Measurements from ENCODE around the gene GREM2. TPM values are rescaled to one million over a fixed set of nuclear protein-coding genes. Genes with fewer than 3 reads are reported as not detected.

The GREM2 gene
- total RNA-seq, 1 donor from 2014 or later: 3.7 TPM

GRCh38 chr1:240500647-240501046, 111.3 kb downstream of the GREM2 start:
- Mint-ChIP-seq H3K4me1 (ENCODE audit: low read depth, unreplicated experiment) (no peaks in the 10 kb centered on the region), H3K27ac (ENCODE audit: unreplicated experiment) (no peak overlapping the region), H3K4me3 (ENCODE audit: unreplicated experiment) (no peak overlapping the region), H3K27me3 (ENCODE audit: unreplicated experiment) (no peaks in the 10 kb centered on the region), H3K9me3 (ENCODE audit: unreplicated experiment) (peaks cover 2% of the 10 kb centered on the region), H3K36me3 (ENCODE audit: unreplicated experiment) (no peaks in the 10 kb centered on the region)
- no peak for TF ChIP-seq CTCF (IDR thresholded peaks at IDR 0.05; ENCODE audit: partially characterized antibody, unreplicated experiment)
- DNase-seq: no peak

- H3K27me3 Mint-ChIP-seq (ENCODE audit: unreplicated experiment): no peaks in the 10 kb centered on the region
- H3K4me1 Mint-ChIP-seq (ENCODE audit: low read depth, unreplicated experiment): no peaks in the 10 kb centered on the region
These were observed 112.9 kb downstream of the GREM2 start for GRCh38 chr1:240499012-240499411.

GRCh38 chr1:240498335-240498734, 113.6 kb downstream of the GREM2 start:
- Mint-ChIP-seq H3K9me3 (ENCODE audit: unreplicated experiment) (peaks cover 2% of the 10 kb centered on the region), H3K4me1 (ENCODE audit: low read depth, unreplicated experiment) (no peaks in the 10 kb centered on the region), H3K27ac (ENCODE audit: unreplicated experiment) (no peak overlapping the region), H3K27me3 (ENCODE audit: unreplicated experiment) (no peaks in the 10 kb centered on the region), H3K4me3 (ENCODE audit: unreplicated experiment) (no peak overlapping the region), H3K36me3 (ENCODE audit: unreplicated experiment) (no peaks in the 10 kb centered on the region)
- DNase-seq: no peak
- no peak for TF ChIP-seq CTCF (IDR thresholded peaks at IDR 0.05; ENCODE audit: partially characterized antibody, unreplicated experiment)

More at GRCh38 chr1:240499012-240499411, 112.9 kb downstream of the GREM2 start:
- Mint-ChIP-seq H3K4me3 (ENCODE audit: unreplicated experiment) (no peak overlapping the region), H3K27ac (ENCODE audit: unreplicated experiment) (no peak overlapping the region), H3K36me3 (ENCODE audit: unreplicated experiment) (no peaks in the 10 kb centered on the region), H3K9me3 (ENCODE audit: unreplicated experiment) (peaks cover 2% of the 10 kb centered on the region)
- no peak for DNase-seq
- no peak for TF ChIP-seq CTCF (IDR thresholded peaks at IDR 0.05; ENCODE audit: partially characterized antibody, unreplicated experiment)

GRCh38 chr1:240497908-240498307, 114.0 kb downstream of the GREM2 start:
- Mint-ChIP-seq H3K4me3 (ENCODE audit: unreplicated experiment) (no peak overlapping the region), H3K36me3 (ENCODE audit: unreplicated experiment) (no peaks in the 10 kb centered on the region), H3K27me3 (ENCODE audit: unreplicated experiment) (no peaks in the 10 kb centered on the region), H3K4me1 (ENCODE audit: low read depth, unreplicated experiment) (no peaks in the 10 kb centered on the region), H3K9me3 (ENCODE audit: unreplicated experiment) (peaks cover 2% of the 10 kb centered on the region), H3K27ac (ENCODE audit: unreplicated experiment) (no peak overlapping the region)
- no peak for DNase-seq
- TF ChIP-seq CTCF (IDR thresholded peaks at IDR 0.05; ENCODE audit: partially characterized antibody, unreplicated experiment): no peak

GRCh38 chr1:240496941-240497340, 115.0 kb downstream of the GREM2 start:
- H3K4me3 Mint-ChIP-seq (ENCODE audit: unreplicated experiment): no peak overlapping the region
- H3K36me3 Mint-ChIP-seq (ENCODE audit: unreplicated experiment): peaks cover 2% of the 10 kb centered on the region
- no peak for DNase-seq
- no peaks in the 10 kb centered on the region for H3K4me1 Mint-ChIP-seq (ENCODE audit: low read depth, unreplicated experiment)
- peak overlapping the region; percentile 20 for H3K27ac Mint-ChIP-seq (ENCODE audit: unreplicated experiment)
- peaks cover 2% of the 10 kb centered on the region for H3K9me3 Mint-ChIP-seq (ENCODE audit: unreplicated experiment)
- no peak for TF ChIP-seq CTCF (IDR thresholded peaks at IDR 0.05; ENCODE audit: partially characterized antibody, unreplicated experiment)
- H3K27me3 Mint-ChIP-seq (ENCODE audit: unreplicated experiment): peaks cover 2% of the 10 kb centered on the region

All from glutamatergic neuron (in vitro differentiated cells).